IMR-90 (cell line): ENCODE results near the gene UNC119. TPM values are rescaled to one million over a fixed set of nuclear protein-coding genes. Genes with fewer than 3 reads are reported as not detected.
A peak's percentile ranks its signal among the peaks of the same experiment; 100 is the strongest.

ENCODE experiments used
- ATAC-seq: fragments of 200-7000 bp; cut with Tn5 transposase; 2 replicates; pipeline ENCODE4 v1.9.1; 2020; ENCODE audit warnings: low read depth, mild to moderate bottlenecking, moderate library complexity
- BruUV-seq: library from RNA; stranded (reverse); fragments of 400-500 nt; replicated peaks from 2 replicates; lab custom pipeline; 2021; lab: Mats Ljungman, UMichigan
- CTCF ChIA-PET: fragments of 300-600 bp; formaldehyde crosslinking; extraction: SDS; loops from one replicate; lab custom pipeline; 2021; ENCODE audit warnings: antibody characterized with exemption; lab: Yijun Ruan, JAX
- POLR2A ChIA-PET: fragments of 300-600 bp; sonication (Branson Sonifier 250); formaldehyde crosslinking; loops from one replicate; lab custom pipeline; 2022; ENCODE audit warnings: antibody characterized with exemption; ENCODE audit not compliant: unreplicated experiment; lab: Charles Lee
- DNase-seq: peaks from one replicate; pipeline ENCODE4 v3.0.0; 2013
- H2AFZ ChIP-seq: replicated peaks from 2 replicates; pipeline ENCODE3; 2013; ENCODE audit warnings: low read length, mild to moderate bottlenecking; ENCODE audit not compliant: poor library complexity
- H2AK5ac ChIP-seq: 2 replicates; pipeline ENCODE4 v1.6.1; 2013; ENCODE audit warnings: low read depth, low read length, inconsistent platforms
- H2AK9ac ChIP-seq: replicated peaks from 2 replicates; pipeline ENCODE3; 2013; ENCODE audit warnings: mild to moderate bottlenecking, low read depth, low read length, moderate library complexity; ENCODE audit not compliant: poor library complexity
- H2BK120ac ChIP-seq: 2 replicates; pipeline ENCODE4 v1.6.1; 2013; ENCODE audit warnings: low read depth, low read length, inconsistent platforms
- H2BK15ac ChIP-seq: 3 replicates; pipeline ENCODE4 v1.6.1; 2013; ENCODE audit warnings: low read depth, low read length, inconsistent platforms
- H2BK20ac ChIP-seq: 2 replicates; pipeline ENCODE4 v1.6.1; 2013; ENCODE audit warnings: low read depth, mild to moderate bottlenecking, inconsistent platforms, low read length, moderate library complexity
- H2BK5ac ChIP-seq: 2 replicates; pipeline ENCODE4 v1.6.1; 2013; ENCODE audit warnings: mild to moderate bottlenecking, low read depth, low read length, inconsistent platforms; ENCODE audit not compliant: poor library complexity, severe bottlenecking
- H3K14ac ChIP-seq: replicated peaks from 2 replicates; pipeline ENCODE4 v1.6.1; 2013; ENCODE audit warnings: low read depth, low read length, inconsistent platforms
- H3K18ac ChIP-seq: 2 replicates; pipeline ENCODE4 v1.6.1; 2013; ENCODE audit warnings: low read depth, low read length, control low read depth
- H3K23ac ChIP-seq: 2 replicates; pipeline ENCODE4 v1.6.1; 2013; ENCODE audit warnings: low read depth, low read length, inconsistent platforms
- H3K27ac ChIP-seq: 2 replicates; pipeline ENCODE4 v1.5.1; 2013; ENCODE audit warnings: mild to moderate bottlenecking, control low read depth, low read length; ENCODE audit not compliant: insufficient read depth
- H3K27me3 ChIP-seq: 2 replicates; pipeline ENCODE4 v1.6.1; 2013; ENCODE audit warnings: low read length; ENCODE audit not compliant: control insufficient read depth, insufficient read depth
- H3K36me3 ChIP-seq: 2 replicates; pipeline ENCODE4 v1.6.1; 2013; ENCODE audit warnings: low read length, mixed read lengths; ENCODE audit not compliant: control insufficient read depth, insufficient read depth
- H3K4ac ChIP-seq: 2 replicates; pipeline ENCODE4 v1.6.1; 2013; ENCODE audit warnings: low read depth, low read length, inconsistent platforms
- H3K4me1 ChIP-seq: 2 replicates; pipeline ENCODE4 v1.6.1; 2013; ENCODE audit warnings: low read length, mixed read lengths; ENCODE audit not compliant: control insufficient read depth, insufficient read depth
- H3K4me2 ChIP-seq: 2 replicates; pipeline ENCODE4 v1.6.1; 2013; ENCODE audit warnings: low read depth, mild to moderate bottlenecking, control low read depth, low read length, moderate library complexity
- H3K4me3 ChIP-seq: 2 replicates; pipeline ENCODE4 v1.5.1; 2013; ENCODE audit warnings: low read depth, mild to moderate bottlenecking, control low read depth, low read length, moderate library complexity; ENCODE audit not compliant: insufficient read depth
- H3K56ac ChIP-seq: 2 replicates; pipeline ENCODE4 v1.6.1; 2013; ENCODE audit warnings: low read length, inconsistent platforms; ENCODE audit not compliant: insufficient read depth; ENCODE audit errors: extremely low read depth
- H3K79me1 ChIP-seq, 2 experiments: 2 replicates each; pipeline ENCODE4 v1.6.1; 2013; ENCODE audit warnings: low read length in 2 of 2, inconsistent platforms in 1 of 2, low read depth in 1 of 2
- H3K9ac ChIP-seq: 2 replicates; pipeline ENCODE4 v1.6.1; 2013; ENCODE audit warnings: low read depth, low read length, control low read depth
- H3K9me1 ChIP-seq: 2 replicates; pipeline ENCODE4 v1.6.1; 2013; ENCODE audit warnings: low read length, inconsistent platforms; ENCODE audit not compliant: insufficient read depth
- H3K9me3 ChIP-seq: 2 replicates; pipeline ENCODE4 v1.6.1; 2013; ENCODE audit warnings: low read length; ENCODE audit not compliant: control insufficient read depth, insufficient read depth
- H4K20me1 ChIP-seq: 2 replicates; pipeline ENCODE4 v1.6.1; 2013; ENCODE audit warnings: low read length, inconsistent platforms; ENCODE audit not compliant: insufficient read depth
- H4K5ac ChIP-seq: 2 replicates; pipeline ENCODE4 v1.6.1; 2013; ENCODE audit warnings: mild to moderate bottlenecking, low read depth, low read length, control low read depth
- H4K8ac ChIP-seq, 2 experiments: 2 replicates each; pipeline ENCODE4 v1.6.1; 2013; ENCODE audit warnings: low read depth in 2 of 2, low read length in 2 of 2, control low read depth in 1 of 2, inconsistent platforms in 1 of 2
- H4K91ac ChIP-seq: 2 replicates; pipeline ENCODE4 v1.6.1; 2013; ENCODE audit warnings: low read depth, low read length, inconsistent platforms; ENCODE audit not compliant: insufficient read depth
- CEBPB ChIP-seq: IDR thresholded peaks from 2 replicates; pipeline ENCODE4 v1.6.1; 2012; ENCODE audit warnings: low read depth, low read length, improper control_type of control experiment
- CHD1 ChIP-seq: IDR thresholded peaks from 2 replicates; pipeline ENCODE4 v1.6.1; 2012; ENCODE audit warnings: low read depth, low read length, improper control_type of control experiment
- MXI1 ChIP-seq: IDR thresholded peaks from 2 replicates; pipeline ENCODE4 v1.6.1; 2012; ENCODE audit warnings: low read depth, mild to moderate bottlenecking, low read length, moderate library complexity, borderline replicate concordance
- NFE2L2 ChIP-seq: fragments of 150-350 bp; IDR thresholded peaks from 2 replicates; pipeline ENCODE4 v1.6.1; 2016; ENCODE audit warnings: low read depth, mild to moderate bottlenecking, low read length
- POLR2A ChIP-seq: IDR thresholded peaks from 2 replicates; pipeline ENCODE4 v1.6.1; 2012; ENCODE audit warnings: mild to moderate bottlenecking, low read depth, low read length
- RFX5 ChIP-seq: IDR thresholded peaks from 2 replicates; pipeline ENCODE4 v1.8.0; 2012; ENCODE audit warnings: low read depth, mild to moderate bottlenecking, low read length, moderate library complexity
- WGBS, 2 experiments: methylation state at CpG; one replicate each; pipeline versions ENCODE4 v1.1.5 to v1.1.7; 2013; ENCODE audit warnings: missing lambda C conversion rate in 2 of 2; ENCODE audit not compliant: insufficient read length in 1 of 2; ENCODE audit errors: extremely low coverage in 2 of 2; 5-methylcytosine and 5-hydroxymethylcytosine counted together
- dilution Hi-C: fragments of 300-500 bp; cut with HindIII; formaldehyde crosslinking; loops from one replicate; pipeline ENCODE4 v1.14.3; 2018; ENCODE audit warnings: low sequenced_read_pairs; ENCODE audit not compliant: unreplicated experiment
- in situ Hi-C: fragments of 300-500 bp; cut with MboI; formaldehyde crosslinking; loops from 3 replicates; pipeline ENCODE4 v1.14.3; 2019; ENCODE audit warnings: low sequenced_read_pairs, inconsistent platforms, mixed read lengths
- intact Hi-C: fragments of 100-400 bp; cut with micrococcal nuclease; formaldehyde crosslinking; loops from 2 replicates; pipeline ENCODE4 v1.10.0; 2022
- polyA plus RNA-seq, 3 experiments: library from polyadenylated mRNA; depleted of rRNA; stranded (reverse); fragments of >200 nt; gene quantifications; 2 replicates each; pipeline ENCODE4 v1.2.3, GENCODE V29; 2012; ENCODE audit warnings: low replicate concordance in 1 of 3
- total RNA-seq: library from RNA; depleted of rRNA; stranded (reverse); fragments of >200 nt; gene quantifications from 2 replicates; pipeline ENCODE4 v1.2.3, GENCODE V29; 2012

Gene UNC119
- total and polyA plus RNA-seq, 2 of the 4 experiments (the other 2 are of a cell fraction) = 22.4 to 57.4 TPM

DNA sequence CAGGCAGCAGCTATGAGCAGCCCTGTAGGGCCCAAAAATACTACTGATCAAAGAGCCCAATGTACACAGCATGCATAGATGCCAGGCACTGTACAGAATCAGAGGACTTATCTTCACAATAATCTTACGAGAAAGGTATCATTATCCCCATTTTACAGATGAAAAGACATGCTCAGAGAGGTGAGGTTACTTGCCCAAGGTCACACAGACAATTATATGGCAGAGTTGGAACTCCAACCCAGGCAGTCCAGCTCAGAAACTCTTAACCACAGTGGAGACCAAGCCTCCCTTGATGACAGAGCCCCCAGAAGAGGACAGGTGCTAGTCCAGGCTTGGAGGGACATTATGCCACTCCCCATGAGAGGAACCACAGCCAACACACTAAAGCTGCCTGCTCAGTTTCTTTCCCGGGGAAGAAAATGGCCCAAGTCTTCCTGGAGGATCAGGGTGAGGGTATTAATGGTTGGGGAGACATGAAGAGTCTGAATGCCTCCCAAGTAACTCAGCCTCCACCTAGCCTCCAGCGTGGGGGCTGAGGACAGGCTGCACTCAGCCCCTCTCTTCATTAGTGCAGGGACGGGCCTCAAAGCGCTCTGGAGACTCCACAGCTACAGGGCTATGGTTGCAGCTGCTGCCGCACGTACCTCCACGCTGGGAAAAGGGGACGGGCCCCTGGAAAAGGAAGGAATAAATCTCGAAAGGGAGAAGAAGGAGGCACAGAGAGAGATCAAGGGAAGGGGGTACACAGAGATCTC lies 826 bp downstream of the UNC119 start:
- POLR2A ChIA-PET = no interaction called here
- no peak for DNase-seq
- Histone ChIP-seq H3K27ac (peak overlapping the region; percentile 7; the same call in 1 of the 2 replicates), H3K27me3 (no peaks in the 10 kb centered on the region), H2BK15ac (no peak overlapping the region), H2AK5ac (peak overlapping the region; percentile 37; the same call in 1 of the 2 replicates), H3K9ac (peak overlapping the region; percentile 70), H3K9me1 (peaks cover 10% of the 10 kb centered on the region; the same call in 1 of the 2 replicates), H3K4me2 (peak overlapping the region; percentile 99), H3K14ac (peak overlapping the region; percentile 83), H3K23ac (peak overlapping the region; percentile 79), H3K79me1 (peaks cover 14 to 27% of the 10 kb centered on the region in 2 experiments), H3K9me3 (no peaks in the 10 kb centered on the region), H2BK5ac (no peak overlapping the region), H3K4me1 (peaks cover 6% of the 10 kb centered on the region), H3K4me3 (peak overlapping the region; percentile 81), H2AFZ (peak overlapping the region; percentile 94), H3K18ac (no peak overlapping the region), H4K20me1 (peaks cover 13% of the 10 kb centered on the region), H3K4ac (peak overlapping the region; percentile 63), H3K56ac (peak overlapping the region; percentile 41), H2BK20ac (no peak overlapping the region), H3K36me3 (peaks cover 28% of the 10 kb centered on the region), H2AK9ac (peak overlapping the region; percentile 84), H4K91ac (no peak overlapping the region), H2BK120ac (no peak overlapping the region), H4K5ac (no peak overlapping the region), H4K8ac (peak overlapping the region in 1 of 2 experiments; percentile 34; a peak in 1 of 4 replicates)
- intact Hi-C loops (no loop called here), dilution Hi-C loops (no loop called here), in situ Hi-C loops (no loop called here)
- WGBS, 2 experiments = no CpG with 5 or more reads among the region's 10 CpGs
- ATAC-seq = peak; percentile 32
- CTCF ChIA-PET = interaction anchor here (0.5 to 1.7 kb wide), 2 partner anchors 8 to 20 kb away, joined by 4 to 6 read pairs; partner anchors contain the start of gene PIGS
- TF ChIP-seq NFE2L2 = no peak
- TF ChIP-seq RFX5 = no peak
- TF ChIP-seq CEBPB = no peak
- TF ChIP-seq CHD1 = no peak
- 0 out of 2 replicates have a peak, but pooled peaks have one; percentile 24 for TF ChIP-seq MXI1
- TF ChIP-seq POLR2A = no peak
- BruUV-seq = no TSS peak
